Measurements from ENCODE around the gene ACSBG1. TPM values are rescaled to one million over a fixed set of nuclear protein-coding genes. Genes with fewer than 3 reads are reported as not detected.

ACSBG1 gene
- total RNA-seq, 1 experiment from 2014 or later: 1.2 TPM

GRCh38 chr15:78206326-78207109 is 27.8 kb downstream of the ACSBG1 start:
- no peak overlapping the region for H3K27ac ChIP-seq
- no peaks in the 10 kb centered on the region for H3K9me3 ChIP-seq (ENCODE audit: insufficient read depth, low read depth)
- H3K4me1 ChIP-seq (replicated peaks; ENCODE audit: insufficient read depth): peaks cover 55% of the 10 kb centered on the region
- H3F3A ChIP-seq (ENCODE audit: insufficient read depth, low read depth): peaks cover 27% of the 10 kb centered on the region; the same call in 1 of the 2 replicates
- H3K36me3 ChIP-seq (ENCODE audit: low read depth): no peaks in the 10 kb centered on the region
- POLR2A ChIA-PET (ENCODE audit: unreplicated experiment): interaction anchor here (0.6 kb wide), 1 partner anchor 30 kb away, joined by 3 read pairs; no protein-coding TSS in a partner anchor
- no peaks in the 10 kb centered on the region for H4K20me1 ChIP-seq (ENCODE audit: insufficient read depth)
- no peak overlapping the region for H2AFZ ChIP-seq
- intact Hi-C loops (cut with micrococcal nuclease; ENCODE audit: unreplicated experiment): no loop called here
- H3K4me2 ChIP-seq: peak overlapping the region; percentile 48; the same call in 1 of the 2 replicates
- H3K9me2 ChIP-seq (ENCODE audit: insufficient read depth): no peaks in the 10 kb centered on the region
- TF ChIP-seq CTCF (conservative IDR thresholded peaks at IDR 0.05) (no peak), EZH2 (IDR thresholded peaks at IDR 0.05; ENCODE audit: low read depth) (no peak)
- CTCF ChIA-PET: interaction anchor here (0.6 kb wide), 1 partner anchor 1714 kb away, joined by 3 read pairs; no protein-coding TSS in a partner anchor
- no TSS peak for BruUV-seq (replicated peaks)
- peaks cover 3% of the 10 kb centered on the region; the same call in 1 of the 2 replicates for H3K27me3 ChIP-seq (ENCODE audit: insufficient read depth, low read depth)
- no peaks in the 10 kb centered on the region for H3K79me2 ChIP-seq (ENCODE audit: low read depth)
- no peak overlapping the region for H3K4me3 ChIP-seq
- DNase-seq: peak; percentile 38 to 45

GRCh38 chr15:78205856-78206255 is 28.5 kb downstream of the ACSBG1 start:
- Histone ChIP-seq H3K79me2 (ENCODE audit: low read depth) (no peaks in the 10 kb centered on the region), H3K27me3 (ENCODE audit: insufficient read depth, low read depth) (peaks cover 3% of the 10 kb centered on the region; the same call in 1 of the 2 replicates), H3K4me3 (no peak overlapping the region), H3K4me2 (no peak overlapping the region), H3K36me3 (ENCODE audit: low read depth) (no peaks in the 10 kb centered on the region), H3K27ac (no peak overlapping the region), H2AFZ (no peak overlapping the region), H3K9me3 (ENCODE audit: insufficient read depth, low read depth) (no peaks in the 10 kb centered on the region), H3K9me2 (ENCODE audit: insufficient read depth) (no peaks in the 10 kb centered on the region), H3K4me1 (replicated peaks; ENCODE audit: insufficient read depth) (peaks cover 49% of the 10 kb centered on the region), H3F3A (ENCODE audit: insufficient read depth, low read depth) (peaks cover 23% of the 10 kb centered on the region; the same call in 1 of the 2 replicates), H4K20me1 (ENCODE audit: insufficient read depth) (no peaks in the 10 kb centered on the region)
- BruUV-seq (replicated peaks): no TSS peak
- ChIA-PET POLR2A (ENCODE audit: unreplicated experiment) (interaction anchor here (0.5 kb wide), 1 partner anchor 10 kb away, joined by 7 read pairs; no protein-coding TSS in a partner anchor), CTCF (interaction anchor here (0.6 kb wide), 1 partner anchor 1714 kb away, joined by 3 read pairs; no protein-coding TSS in a partner anchor)
- intact Hi-C loops (cut with micrococcal nuclease; ENCODE audit: unreplicated experiment): no loop called here
- DNase-seq: no peak
- no peak for TF ChIP-seq EZH2 (IDR thresholded peaks at IDR 0.05; ENCODE audit: low read depth)
- TF ChIP-seq CTCF (conservative IDR thresholded peaks at IDR 0.05): no peak

DNA sequence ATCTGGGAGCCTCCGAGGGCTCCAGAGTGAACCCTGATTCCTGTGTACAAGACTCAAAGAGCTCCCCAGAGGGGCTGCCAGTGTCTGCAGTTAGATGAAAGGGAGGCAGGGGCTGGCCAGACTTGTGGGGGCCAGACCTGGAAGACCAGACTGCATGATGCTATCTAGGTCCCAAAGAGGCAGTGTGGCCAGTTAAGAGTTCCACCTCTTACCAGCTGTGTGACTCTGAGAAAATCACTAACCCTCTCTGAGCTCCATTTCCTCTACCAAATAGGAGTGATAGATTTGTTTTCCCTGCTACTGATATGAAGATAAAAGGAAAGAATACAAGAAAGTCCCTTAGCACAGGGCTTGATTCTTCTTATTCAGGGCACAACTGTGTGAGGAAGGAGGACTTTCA is 29.0 kb downstream of the ACSBG1 start:
- Histone ChIP-seq H3K27me3 (ENCODE audit: insufficient read depth, low read depth) (peaks cover 3% of the 10 kb centered on the region; the same call in 1 of the 2 replicates), H3K9me3 (ENCODE audit: insufficient read depth, low read depth) (no peaks in the 10 kb centered on the region), H3K9me2 (ENCODE audit: insufficient read depth) (no peaks in the 10 kb centered on the region), H3F3A (ENCODE audit: insufficient read depth, low read depth) (peaks cover 18% of the 10 kb centered on the region; the same call in 1 of the 2 replicates), H4K20me1 (ENCODE audit: insufficient read depth) (no peaks in the 10 kb centered on the region), H3K4me3 (no peak overlapping the region), H3K36me3 (ENCODE audit: low read depth) (no peaks in the 10 kb centered on the region), H3K27ac (no peak overlapping the region), H3K4me1 (replicated peaks; ENCODE audit: insufficient read depth) (peaks cover 43% of the 10 kb centered on the region), H3K4me2 (no peak overlapping the region), H2AFZ (no peak overlapping the region), H3K79me2 (ENCODE audit: low read depth) (no peaks in the 10 kb centered on the region)
- TF ChIP-seq CTCF (conservative IDR thresholded peaks at IDR 0.05): no peak
- no peak for DNase-seq
- intact Hi-C loops (cut with micrococcal nuclease; ENCODE audit: unreplicated experiment): no loop called here
- no TSS peak for BruUV-seq (replicated peaks)
- POLR2A ChIA-PET (ENCODE audit: unreplicated experiment): interaction anchor here (0.5 kb wide), 1 partner anchor 10 kb away, joined by 7 read pairs; no protein-coding TSS in a partner anchor
- CTCF ChIA-PET: interaction anchor here (0.6 to 1.4 kb wide), 2 partner anchors 10 to 1715 kb away, joined by 3 to 4 read pairs; no protein-coding TSS in a partner anchor

All from PC-9 (cell line).